OCI-LY1 (cell line): ENCODE measurements around the gene HID1.

Source experiments
- EZH2 ChIP-seq: fragments of 200-600 bp; sonication (generic), shearing (Covaris generic); IDR thresholded peaks from 2 replicates; pipeline ENCODE4 v1.8.0; 2017; ENCODE audit warnings: borderline replicate concordance, mixed run types, mild to moderate bottlenecking, antibody characterized with exemption, low read length, moderate library complexity, mixed read lengths
- TF ChIP-seq, protein P1 (sequence below): fragments of 200-600 bp; sonication (generic), shearing (Covaris generic); IDR thresholded peaks from 2 replicates; pipeline ENCODE4 v1.5.1; 2017; ENCODE audit warnings: mild to moderate bottlenecking, antibody characterized with exemption, low read length, moderate library complexity, mixed read lengths

DNA sequence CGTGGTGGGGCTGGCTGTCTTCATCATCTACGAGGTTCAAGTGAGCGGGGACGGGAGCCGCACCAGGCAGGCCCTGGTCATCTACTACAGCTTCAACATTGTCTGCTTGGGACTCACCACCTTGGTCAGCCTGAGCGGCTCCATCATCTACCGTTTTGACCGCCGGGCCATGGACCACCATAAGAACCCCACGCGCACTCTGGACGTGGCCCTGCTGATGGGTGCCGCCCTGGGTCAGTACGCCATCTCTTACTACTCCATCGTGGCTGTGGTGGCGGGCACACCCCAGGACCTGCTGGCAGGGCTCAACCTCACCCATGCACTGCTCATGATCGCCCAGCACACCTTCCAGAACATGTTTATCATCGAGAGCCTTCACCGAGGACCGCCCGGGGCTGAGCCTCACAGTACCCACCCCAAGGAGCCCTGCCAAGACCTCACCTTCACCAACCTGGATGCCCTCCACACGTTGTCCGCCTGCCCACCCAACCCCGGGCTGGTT is 42.0 kb downstream of the HID1 start:
- TF ChIP-seq, protein P1, sequence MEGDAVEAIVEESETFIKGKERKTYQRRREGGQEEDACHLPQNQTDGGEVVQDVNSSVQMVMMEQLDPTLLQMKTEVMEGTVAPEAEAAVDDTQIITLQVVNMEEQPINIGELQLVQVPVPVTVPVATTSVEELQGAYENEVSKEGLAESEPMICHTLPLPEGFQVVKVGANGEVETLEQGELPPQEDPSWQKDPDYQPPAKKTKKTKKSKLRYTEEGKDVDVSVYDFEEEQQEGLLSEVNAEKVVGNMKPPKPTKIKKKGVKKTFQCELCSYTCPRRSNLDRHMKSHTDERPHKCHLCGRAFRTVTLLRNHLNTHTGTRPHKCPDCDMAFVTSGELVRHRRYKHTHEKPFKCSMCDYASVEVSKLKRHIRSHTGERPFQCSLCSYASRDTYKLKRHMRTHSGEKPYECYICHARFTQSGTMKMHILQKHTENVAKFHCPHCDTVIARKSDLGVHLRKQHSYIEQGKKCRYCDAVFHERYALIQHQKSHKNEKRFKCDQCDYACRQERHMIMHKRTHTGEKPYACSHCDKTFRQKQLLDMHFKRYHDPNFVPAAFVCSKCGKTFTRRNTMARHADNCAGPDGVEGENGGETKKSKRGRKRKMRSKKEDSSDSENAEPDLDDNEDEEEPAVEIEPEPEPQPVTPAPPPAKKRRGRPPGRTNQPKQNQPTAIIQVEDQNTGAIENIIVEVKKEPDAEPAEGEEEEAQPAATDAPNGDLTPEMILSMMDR, result no peak
- no peak for TF ChIP-seq EZH2
